GM23248 (cell line): ENCODE measurements around the gene CCDC69.

Experiments
- EZH2 ChIP-seq: fragments of 200-600 bp; sonication (generic); IDR thresholded peaks from 2 replicates; pipeline ENCODE4 v1.6.1; 2018; ENCODE audit warnings: antibody characterized with exemption, mild to moderate bottlenecking; ENCODE audit not compliant: insufficient read depth, poor library complexity, severe bottlenecking
- EZH2phosphoT487 ChIP-seq: fragments of 200-600 bp; sonication (generic); IDR thresholded peaks from 2 replicates; pipeline ENCODE4 v1.6.1; 2018; ENCODE audit warnings: antibody characterized with exemption, moderate library complexity, mild to moderate bottlenecking, low read depth; ENCODE audit not compliant: insufficient read depth

- no peak for TF ChIP-seq EZH2
- no peak for TF ChIP-seq EZH2phosphoT487
Measured at GRCh38 chr5:151186052-151186451, 37.8 kb downstream of the CCDC69 start.
